ENCODE results near the gene LINGO4.

DNA sequence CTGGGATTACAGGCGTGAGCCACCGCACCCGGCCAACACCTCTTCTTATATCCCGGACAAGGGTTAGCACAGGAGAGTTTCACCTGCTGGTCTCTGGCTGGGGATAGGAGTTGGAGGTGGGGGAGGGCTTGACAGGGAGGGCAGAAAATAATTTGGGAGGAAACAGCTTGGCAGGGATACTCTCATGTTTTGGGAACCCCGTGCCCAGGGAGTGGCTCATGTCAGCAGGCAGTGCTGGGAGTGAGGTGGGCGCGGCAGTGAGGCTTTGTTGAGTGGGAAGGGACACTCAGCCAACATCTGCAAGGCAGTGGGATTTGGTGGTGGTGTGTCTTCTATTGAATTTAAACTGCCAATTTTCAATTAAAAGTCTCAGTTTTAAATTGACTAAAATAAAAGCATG, 49.4 kb upstream of the LINGO4 start:
- TF ChIP-seq, protein P1, sequence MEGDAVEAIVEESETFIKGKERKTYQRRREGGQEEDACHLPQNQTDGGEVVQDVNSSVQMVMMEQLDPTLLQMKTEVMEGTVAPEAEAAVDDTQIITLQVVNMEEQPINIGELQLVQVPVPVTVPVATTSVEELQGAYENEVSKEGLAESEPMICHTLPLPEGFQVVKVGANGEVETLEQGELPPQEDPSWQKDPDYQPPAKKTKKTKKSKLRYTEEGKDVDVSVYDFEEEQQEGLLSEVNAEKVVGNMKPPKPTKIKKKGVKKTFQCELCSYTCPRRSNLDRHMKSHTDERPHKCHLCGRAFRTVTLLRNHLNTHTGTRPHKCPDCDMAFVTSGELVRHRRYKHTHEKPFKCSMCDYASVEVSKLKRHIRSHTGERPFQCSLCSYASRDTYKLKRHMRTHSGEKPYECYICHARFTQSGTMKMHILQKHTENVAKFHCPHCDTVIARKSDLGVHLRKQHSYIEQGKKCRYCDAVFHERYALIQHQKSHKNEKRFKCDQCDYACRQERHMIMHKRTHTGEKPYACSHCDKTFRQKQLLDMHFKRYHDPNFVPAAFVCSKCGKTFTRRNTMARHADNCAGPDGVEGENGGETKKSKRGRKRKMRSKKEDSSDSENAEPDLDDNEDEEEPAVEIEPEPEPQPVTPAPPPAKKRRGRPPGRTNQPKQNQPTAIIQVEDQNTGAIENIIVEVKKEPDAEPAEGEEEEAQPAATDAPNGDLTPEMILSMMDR (IDR thresholded peaks at IDR 0.05; ENCODE audit: borderline replicate concordance, extremely low read depth, low read length, poor library complexity, severe bottlenecking) = no peak
- no peak for TF ChIP-seq EZH2 (IDR thresholded peaks at IDR 0.05; ENCODE audit: borderline replicate concordance, low read depth, low read length, severe bottlenecking)

All from DND-41 (cell line).